Panc1 (cell line): Measurements from ENCODE around the gene NIFK. TPM values are rescaled to one million over a fixed set of nuclear protein-coding genes. Genes with fewer than 3 reads are reported as not detected.
A peak's percentile ranks its signal among the peaks of the same experiment; 100 is the strongest.

Experiments used
- ATAC-seq: fragments of 200-7000 bp; cut with Tn5 transposase; 2 replicates; pipeline ENCODE4 v1.9.1; 2020; ENCODE audit warnings: mild to moderate bottlenecking, moderate library complexity
- BruUV-seq: library from RNA; stranded (reverse); fragments of 400-500 nt; replicated peaks from 2 replicates; lab custom pipeline; 2021; lab: Mats Ljungman, UMichigan
- CTCF ChIA-PET: fragments of 300-600 bp; sonication (Branson Sonifier 250); formaldehyde crosslinking; loops from one replicate; lab custom pipeline; 2022; ENCODE audit warnings: antibody characterized with exemption; lab: Charles Lee
- POLR2A ChIA-PET: fragments of 300-600 bp; sonication (Branson Sonifier 250); formaldehyde crosslinking; loops from one replicate; lab custom pipeline; 2022; ENCODE audit warnings: antibody characterized with exemption; lab: Charles Lee
- DNase-seq: peaks from one replicate; pipeline ENCODE4 v3.0.0-alpha.2; 2010; ENCODE audit warnings: low read depth, low spot score
- H3K27ac ChIP-seq: 2 replicates; pipeline ENCODE4 v1.5.1; 2011; ENCODE audit warnings: mild to moderate bottlenecking, low read length, inconsistent platforms
- H3K27me3 ChIP-seq: fragments of 200-500 bp; sonication (Bioruptor generic); 2 replicates; pipeline ENCODE4 v1.6.0; 2014; ENCODE audit warnings: low read length, inconsistent platforms; ENCODE audit not compliant: control insufficient read depth, insufficient read depth
- H3K36me3 ChIP-seq: fragments of 200-500 bp; sonication (Bioruptor generic); 2 replicates; pipeline ENCODE4 v1.5.1; 2014; ENCODE audit warnings: inconsistent platforms, mild to moderate bottlenecking, low read length, moderate library complexity; ENCODE audit not compliant: control insufficient read depth, insufficient read depth
- H3K4me1 ChIP-seq: 2 replicates; pipeline ENCODE4 v1.5.1; 2011; ENCODE audit warnings: inconsistent platforms, mild to moderate bottlenecking, low read length, moderate library complexity; ENCODE audit not compliant: control insufficient read depth, insufficient read depth
- H3K4me3 ChIP-seq, 2 experiments: 2 replicates each; pipeline ENCODE4 v1.5.1; 2011 to 2012; ENCODE audit warnings: low read depth in 2 of 2, low read length in 2 of 2, mild to moderate bottlenecking in 2 of 2, inconsistent platforms in 1 of 2, moderate library complexity in 1 of 2
- H3K9me3 ChIP-seq: fragments of 200-500 bp; sonication (Bioruptor generic); 2 replicates; pipeline ENCODE4 v1.5.1; 2014; ENCODE audit warnings: low read depth, mild to moderate bottlenecking, inconsistent platforms, low read length, moderate library complexity; ENCODE audit not compliant: control insufficient read depth, insufficient read depth
- CTCF ChIP-seq: fragments of 450-650 bp; IDR thresholded peaks from 2 replicates; pipeline ENCODE4 v1.5.1; 2017; ENCODE audit warnings: mild to moderate bottlenecking
- POLR2AphosphoS5 ChIP-seq: IDR thresholded peaks from 2 replicates; pipeline ENCODE4 v1.6.1; 2012; ENCODE audit warnings: mild to moderate bottlenecking, low read depth, low read length, moderate library complexity
- SIN3A ChIP-seq: IDR thresholded peaks from 2 replicates; pipeline ENCODE4 v1.6.1; 2012; ENCODE audit warnings: low read depth, mild to moderate bottlenecking, low read length, moderate library complexity, borderline replicate concordance; ENCODE audit not compliant: insufficient read depth
- TCF7L2 ChIP-seq: IDR thresholded peaks from 2 replicates; pipeline ENCODE4 v1.6.1; 2011; ENCODE audit warnings: mild to moderate bottlenecking, low read depth, low read length, inconsistent platforms
- in situ Hi-C: cut with HindIII; loops from 2 replicates; pipeline ENCODE4 v1.10.0; 2016; ENCODE audit warnings: low sequenced_read_pairs, low pct_unique_long_range_greater_than_20kb
- intact Hi-C: fragments of 100-400 bp; cut with micrococcal nuclease; formaldehyde crosslinking; loops from one replicate; pipeline ENCODE4 v1.10.0; 2022; ENCODE audit not compliant: unreplicated experiment
- total RNA-seq: library from RNA; stranded (reverse); gene quantifications from one replicate; pipeline ENCODE4 v1.2.1, GENCODE V29; 2021; ENCODE audit not compliant: unreplicated experiment
- TF ChIP-seq, protein P1 (sequence below), 2 experiments: IDR thresholded peaks; 2 replicates each; pipeline ENCODE4 v1.6.1; 2011 to 2012; ENCODE audit warnings: low read depth in 2 of 2, control low read depth in 1 of 2, low read length in 1 of 2, mild to moderate bottlenecking in 1 of 2, moderate library complexity in 1 of 2; ENCODE audit not compliant: insufficient read depth in 1 of 2

NIFK gene
- total RNA-seq, 1 experiment from 2014 or later, result 84.5 TPM

- H3K27me3 ChIP-seq, result no peaks in the 10 kb centered on the region
- peaks cover 29% of the 10 kb centered on the region for H3K36me3 ChIP-seq
- no TSS peak for BruUV-seq
- intact Hi-C loops, result no loop called here
- in situ Hi-C loops, result no loop called here
- no peak overlapping the region for H3K4me3 ChIP-seq
- CTCF ChIA-PET, result no interaction called here
- no peak for ATAC-seq
- no peaks in the 10 kb centered on the region for H3K9me3 ChIP-seq
- no peak for DNase-seq
- H3K4me1 ChIP-seq, result no peaks in the 10 kb centered on the region
- POLR2A ChIA-PET, result no interaction called here
- H3K27ac ChIP-seq, result no peak overlapping the region
- TF ChIP-seq TCF7L2, result no peak
- TF ChIP-seq SIN3A, result no peak
- TF ChIP-seq CTCF, result no peak
- no peak for TF ChIP-seq POLR2AphosphoS5
- TF ChIP-seq, protein P1, sequence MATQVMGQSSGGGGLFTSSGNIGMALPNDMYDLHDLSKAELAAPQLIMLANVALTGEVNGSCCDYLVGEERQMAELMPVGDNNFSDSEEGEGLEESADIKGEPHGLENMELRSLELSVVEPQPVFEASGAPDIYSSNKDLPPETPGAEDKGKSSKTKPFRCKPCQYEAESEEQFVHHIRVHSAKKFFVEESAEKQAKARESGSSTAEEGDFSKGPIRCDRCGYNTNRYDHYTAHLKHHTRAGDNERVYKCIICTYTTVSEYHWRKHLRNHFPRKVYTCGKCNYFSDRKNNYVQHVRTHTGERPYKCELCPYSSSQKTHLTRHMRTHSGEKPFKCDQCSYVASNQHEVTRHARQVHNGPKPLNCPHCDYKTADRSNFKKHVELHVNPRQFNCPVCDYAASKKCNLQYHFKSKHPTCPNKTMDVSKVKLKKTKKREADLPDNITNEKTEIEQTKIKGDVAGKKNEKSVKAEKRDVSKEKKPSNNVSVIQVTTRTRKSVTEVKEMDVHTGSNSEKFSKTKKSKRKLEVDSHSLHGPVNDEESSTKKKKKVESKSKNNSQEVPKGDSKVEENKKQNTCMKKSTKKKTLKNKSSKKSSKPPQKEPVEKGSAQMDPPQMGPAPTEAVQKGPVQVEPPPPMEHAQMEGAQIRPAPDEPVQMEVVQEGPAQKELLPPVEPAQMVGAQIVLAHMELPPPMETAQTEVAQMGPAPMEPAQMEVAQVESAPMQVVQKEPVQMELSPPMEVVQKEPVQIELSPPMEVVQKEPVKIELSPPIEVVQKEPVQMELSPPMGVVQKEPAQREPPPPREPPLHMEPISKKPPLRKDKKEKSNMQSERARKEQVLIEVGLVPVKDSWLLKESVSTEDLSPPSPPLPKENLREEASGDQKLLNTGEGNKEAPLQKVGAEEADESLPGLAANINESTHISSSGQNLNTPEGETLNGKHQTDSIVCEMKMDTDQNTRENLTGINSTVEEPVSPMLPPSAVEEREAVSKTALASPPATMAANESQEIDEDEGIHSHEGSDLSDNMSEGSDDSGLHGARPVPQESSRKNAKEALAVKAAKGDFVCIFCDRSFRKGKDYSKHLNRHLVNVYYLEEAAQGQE (IDR thresholded peaks at IDR 0.05; ENCODE audit: insufficient read depth in 1 of 2, low read depth in 2 of 2, low read length in 1 of 2), result no peak
Measured at GRCh38 chr2:121727950-121728349, 8.7 kb downstream of the NIFK start.

DNA sequence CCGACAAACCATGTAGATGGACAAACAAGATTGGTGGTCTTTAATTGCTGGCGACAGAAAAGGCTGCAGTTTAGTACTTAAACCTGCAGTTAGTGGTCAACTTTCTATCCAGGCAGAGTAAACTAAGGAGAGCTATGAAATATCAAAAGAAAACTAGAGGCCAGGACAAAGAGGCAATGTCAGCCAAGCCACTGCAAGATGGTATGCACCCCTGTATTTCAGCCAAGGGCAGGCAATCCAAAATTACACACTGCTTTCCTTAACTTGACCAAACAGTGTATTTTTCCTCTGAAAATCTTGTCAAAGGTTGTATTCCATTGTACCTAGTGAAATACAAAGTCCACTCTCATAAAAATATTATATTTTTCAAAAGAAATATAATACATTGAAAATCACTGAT, 9.3 kb downstream of the NIFK start:
- TSS peak; percentile 39 for BruUV-seq
- ATAC-seq (no peak), DNase-seq (no peak)
- Histone ChIP-seq H3K27ac (no peak overlapping the region), H3K9me3 (no peaks in the 10 kb centered on the region), H3K4me1 (no peaks in the 10 kb centered on the region), H3K27me3 (no peaks in the 10 kb centered on the region), H3K4me3 (no peak overlapping the region), H3K36me3 (peaks cover 27% of the 10 kb centered on the region)
- in situ Hi-C loops (no loop called here), intact Hi-C loops (no loop called here)
- TF ChIP-seq CTCF, result no peak
- no peak for TF ChIP-seq POLR2AphosphoS5
- TF ChIP-seq, protein P1 (IDR thresholded peaks at IDR 0.05; ENCODE audit: insufficient read depth in 1 of 2, low read depth in 2 of 2, low read length in 1 of 2), result no peak
- TF ChIP-seq SIN3A, result no peak
- TF ChIP-seq TCF7L2, result no peak
- ChIA-PET CTCF (no interaction called here), POLR2A (no interaction called here)
